ENCODE data around the gene MORC2.

MORC2 gene

GRCh38 chr22:30889996-30890480 lies 78.5 kb downstream of the MORC2 start:
- DNase-seq (ENCODE audit: low read depth in 3 of 3, low spot score in 1 of 3), result no peak

- DNase-seq (ENCODE audit: low read depth in 3 of 3, low spot score in 1 of 3), result no peak
Observed at GRCh38 chr22:30889268-30889995, 79.1 kb downstream of the MORC2 start.

- DNase-seq (ENCODE audit: low read depth in 3 of 3, low spot score in 1 of 3), result no peak
Observed at GRCh38 chr22:30887861-30888260, 80.7 kb downstream of the MORC2 start.

- DNase-seq (ENCODE audit: low read depth in 3 of 3, low spot score in 1 of 3), result no peak
Observed at GRCh38 chr22:30887453-30887852, 81.1 kb downstream of the MORC2 start.

GRCh38 chr22:30885591-30885990 lies 83.0 kb downstream of the MORC2 start:
- DNase-seq (ENCODE audit: low read depth in 3 of 3, low spot score in 1 of 3), result no peak

GRCh38 chr22:30885001-30885366 lies 83.6 kb downstream of the MORC2 start:
- no peak for DNase-seq (ENCODE audit: low read depth in 3 of 3, low spot score in 1 of 3)

GRCh38 chr22:30884211-30885000 lies 84.2 kb downstream of the MORC2 start:
- no peak for DNase-seq (ENCODE audit: low read depth in 3 of 3, low spot score in 1 of 3)

GRCh38 chr22:30883586-30884145 lies 84.9 kb downstream of the MORC2 start:
- no peak for DNase-seq (ENCODE audit: low read depth in 3 of 3, low spot score in 1 of 3)

GRCh38 chr22:30882974-30883533 lies 85.5 kb downstream of the MORC2 start:
- no peak for DNase-seq (ENCODE audit: low read depth in 3 of 3, low spot score in 1 of 3)

GRCh38 chr22:30882184-30882717 lies 86.3 kb downstream of the MORC2 start:
- no peak for DNase-seq (ENCODE audit: low read depth in 3 of 3, low spot score in 1 of 3)

- DNase-seq (ENCODE audit: low read depth in 3 of 3, low spot score in 1 of 3), result no peak
Observed at GRCh38 chr22:30881361-30882183, 87.0 kb downstream of the MORC2 start.

- DNase-seq (ENCODE audit: low read depth in 3 of 3, low spot score in 1 of 3), result no peak
Observed at GRCh38 chr22:30880847-30881246, 87.7 kb downstream of the MORC2 start.

- no peak for DNase-seq (ENCODE audit: low read depth in 3 of 3, low spot score in 1 of 3)
Observed at GRCh38 chr22:30880181-30880601, 88.4 kb downstream of the MORC2 start.

- no peak for DNase-seq (ENCODE audit: low read depth in 3 of 3, low spot score in 1 of 3)
Observed at GRCh38 chr22:30879415-30879797, 89.2 kb downstream of the MORC2 start.

GRCh38 chr22:30878516-30879414 lies 89.8 kb downstream of the MORC2 start:
- no peak for DNase-seq (ENCODE audit: low read depth in 3 of 3, low spot score in 1 of 3)

GRCh38 chr22:30877662-30878515 lies 90.7 kb downstream of the MORC2 start:
- DNase-seq (ENCODE audit: low read depth in 3 of 3, low spot score in 1 of 3), result no peak

- no peak for DNase-seq (ENCODE audit: low read depth in 3 of 3, low spot score in 1 of 3)
Observed at GRCh38 chr22:30876915-30877553, 91.5 kb downstream of the MORC2 start.

GRCh38 chr22:30876221-30876751 lies 92.3 kb downstream of the MORC2 start:
- DNase-seq (ENCODE audit: low read depth in 3 of 3, low spot score in 1 of 3), result no peak
